IPS DF 19.7 (cell line): ENCODE measurements around the gene SLC25A26.
"Not testable (repeated sequence)": the region's sequence is repeated elsewhere in the genome, so short reads cannot be mapped to it uniquely, and the experiment has no call there.

Source experiments
- DNase-seq: peaks from one replicate; pipeline ENCODE4 v3.0.0-alpha.2; 2013; ENCODE audit warnings: low read depth, low spot score

SLC25A26 gene

DNA sequence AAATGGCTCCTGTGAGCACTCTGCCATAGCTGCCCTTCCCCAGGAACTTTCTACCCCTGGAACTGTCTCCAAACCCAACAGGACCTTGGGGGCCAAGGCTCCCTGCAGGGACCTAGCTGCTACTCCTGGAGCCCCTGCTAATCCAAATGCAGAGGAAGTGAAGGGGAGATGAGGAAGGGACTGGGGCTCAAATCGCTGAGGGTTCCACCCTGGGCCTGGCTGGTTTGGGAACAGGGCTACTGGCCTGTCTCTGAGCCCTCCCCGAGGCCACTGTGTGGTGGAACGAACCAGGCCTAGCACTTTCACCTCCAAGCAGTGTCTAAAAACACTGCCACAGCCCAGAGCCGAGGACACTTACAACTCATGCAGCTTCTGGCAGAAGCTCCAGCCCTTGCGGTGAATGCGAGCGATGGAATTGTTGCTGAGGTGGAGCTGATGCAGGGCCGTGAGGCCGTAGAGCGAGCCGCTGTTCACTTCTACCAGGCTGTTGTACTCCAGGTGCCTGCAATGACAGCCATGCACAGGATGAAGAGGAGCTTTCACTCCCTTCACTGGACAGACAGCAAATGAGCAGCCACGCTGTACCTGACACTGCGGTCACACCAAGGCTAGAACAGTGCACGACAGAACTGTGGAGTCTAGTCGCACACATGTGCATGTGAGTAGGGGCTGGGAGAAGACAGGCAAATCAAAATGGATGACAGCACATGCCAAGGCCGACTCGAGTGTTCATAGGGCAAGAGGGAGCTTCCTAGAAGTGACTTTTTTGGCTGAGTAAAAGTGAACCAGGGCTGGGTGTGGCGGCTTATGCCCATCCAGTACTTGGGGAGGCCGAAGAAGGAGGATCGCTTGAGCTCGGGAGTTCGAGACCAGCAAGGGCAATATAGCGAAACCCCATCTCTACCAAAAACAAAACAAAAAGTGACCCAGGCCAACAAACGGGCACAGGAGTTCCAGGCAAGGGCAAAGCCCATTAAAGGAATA, 189.3 kb downstream of the SLC25A26 start:
- no peak for DNase-seq

DNA sequence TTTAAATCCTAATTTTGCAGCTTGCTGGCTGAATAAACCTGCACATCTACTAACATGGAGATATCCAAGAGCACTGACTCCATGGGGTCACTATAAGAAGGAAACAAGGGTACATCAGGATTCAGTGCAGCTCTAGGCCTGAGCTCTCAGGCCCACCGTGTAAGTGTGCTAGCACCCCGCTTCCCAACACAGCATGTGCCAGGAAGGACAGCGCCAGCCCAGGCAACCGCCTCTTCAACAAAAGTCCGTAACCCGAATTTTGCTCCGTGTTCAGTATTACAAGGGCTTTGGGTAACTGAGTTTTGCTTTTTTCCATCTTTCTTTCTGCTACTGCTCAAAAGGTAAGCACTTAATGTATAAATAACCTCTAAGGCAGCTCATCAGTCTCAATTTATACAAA, 190.2 kb downstream of the SLC25A26 start:
- no peak for DNase-seq

DNA sequence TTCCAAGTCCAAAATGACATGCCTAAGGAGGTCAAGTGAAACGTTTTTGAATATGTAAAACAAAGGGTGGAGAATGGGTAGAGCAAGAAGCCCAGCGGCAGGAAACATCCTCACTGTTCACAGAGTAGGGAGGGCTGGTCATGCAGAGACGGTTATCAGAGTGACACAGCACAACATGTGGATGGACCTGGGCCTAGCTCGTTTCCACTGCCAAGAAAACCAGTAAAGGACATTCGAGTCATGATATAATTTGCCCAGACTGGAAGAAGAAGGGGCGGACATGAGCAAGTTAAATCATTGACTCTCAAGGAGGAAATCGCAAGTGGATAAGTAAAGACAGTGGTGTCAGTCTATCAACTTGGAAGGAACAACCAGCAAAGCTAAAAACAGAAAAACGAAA, 190.7 kb downstream of the SLC25A26 start:
- no peak for DNase-seq

DNA sequence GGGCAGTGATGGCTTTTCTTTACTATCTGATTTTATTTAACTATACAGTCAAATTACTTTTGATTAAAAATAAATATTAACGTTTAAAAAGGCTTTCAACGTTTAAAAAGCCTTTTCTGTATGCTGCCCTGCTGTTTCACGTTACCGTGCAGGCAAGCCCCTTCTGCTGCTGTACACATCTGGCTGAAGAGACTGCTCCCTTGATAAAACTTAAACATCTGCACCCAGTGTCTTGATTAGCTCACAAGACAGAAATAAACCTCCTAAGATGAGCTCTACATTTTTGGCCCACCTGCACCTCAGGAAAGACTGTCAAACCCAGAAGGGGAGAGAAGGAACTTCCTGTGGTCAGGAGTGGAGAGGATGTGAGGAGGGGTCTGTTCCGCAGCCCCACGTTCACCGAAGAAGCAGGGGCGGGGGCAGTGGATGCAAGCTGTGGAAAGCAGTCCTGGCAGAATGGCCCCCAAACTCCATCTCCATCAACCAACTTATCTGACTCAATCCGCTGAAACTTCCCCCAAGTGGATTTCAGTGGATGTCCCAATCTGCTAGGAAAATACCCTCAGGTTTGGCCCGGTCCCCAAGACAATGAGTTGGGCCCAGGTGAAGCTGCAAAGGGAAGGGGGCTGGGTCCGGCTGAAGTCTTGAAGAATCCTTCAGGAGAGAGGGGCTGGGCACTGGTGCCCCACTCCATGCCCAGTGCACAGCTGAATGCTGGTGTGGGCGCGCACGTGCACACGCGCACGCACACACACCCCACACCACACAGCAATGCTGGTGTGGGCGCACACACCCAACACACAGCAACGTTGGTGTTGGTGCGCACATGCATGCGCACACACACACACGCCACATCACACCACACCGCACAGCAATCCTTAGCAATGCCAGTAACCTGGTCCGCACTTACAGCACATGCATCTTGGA, 191.4 kb downstream of the SLC25A26 start:
- no peak for DNase-seq

DNA sequence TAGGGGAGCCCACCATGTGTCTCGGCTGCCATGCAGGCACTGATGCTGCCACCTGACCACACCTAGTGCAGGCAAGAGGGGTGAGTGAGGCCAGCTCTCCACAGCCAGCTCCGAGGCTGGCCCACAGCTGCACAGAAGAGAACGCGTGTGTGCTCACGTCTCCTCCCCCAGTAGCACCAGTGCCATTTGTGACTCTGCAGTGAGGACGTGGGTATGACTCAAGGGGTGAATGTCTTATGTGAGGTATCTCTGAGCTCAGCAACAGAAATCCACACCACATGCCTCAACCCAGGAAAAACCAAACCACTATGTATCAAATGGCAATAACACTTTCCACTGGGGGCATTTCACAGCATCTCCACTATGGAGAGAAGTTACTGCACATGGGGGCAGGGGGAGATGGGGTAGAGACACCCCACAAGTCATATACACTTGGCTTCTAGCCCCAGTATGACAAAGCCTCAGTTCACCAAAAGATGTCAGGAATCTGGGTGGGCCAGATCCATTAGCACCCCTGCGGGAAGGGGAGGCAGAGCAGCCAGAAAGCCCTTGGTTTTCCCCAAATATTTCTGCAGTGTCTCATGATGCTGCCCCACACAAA, 192.4 kb downstream of the SLC25A26 start:
- no peak for DNase-seq

DNA sequence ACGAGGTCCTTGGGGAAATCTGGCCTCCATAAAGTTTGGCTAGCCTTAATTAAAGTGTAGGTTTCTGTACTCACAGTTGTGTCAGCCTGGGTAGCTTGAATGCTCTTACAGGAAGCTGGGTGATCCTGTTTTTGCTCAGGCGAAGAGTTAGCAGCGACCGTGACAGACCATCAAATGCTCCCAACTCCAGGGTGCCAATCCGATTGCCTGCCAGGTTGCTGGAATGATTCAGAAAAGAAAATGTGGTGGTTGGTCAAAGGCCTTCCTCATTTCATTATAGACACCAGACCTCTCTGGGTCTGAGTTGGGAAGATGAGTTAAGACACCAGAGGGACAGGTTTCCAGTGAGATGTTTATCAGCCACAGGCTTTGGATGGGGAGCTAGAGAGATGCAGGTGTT, 194.0 kb downstream of the SLC25A26 start:
- DNase-seq: no peak

DNA sequence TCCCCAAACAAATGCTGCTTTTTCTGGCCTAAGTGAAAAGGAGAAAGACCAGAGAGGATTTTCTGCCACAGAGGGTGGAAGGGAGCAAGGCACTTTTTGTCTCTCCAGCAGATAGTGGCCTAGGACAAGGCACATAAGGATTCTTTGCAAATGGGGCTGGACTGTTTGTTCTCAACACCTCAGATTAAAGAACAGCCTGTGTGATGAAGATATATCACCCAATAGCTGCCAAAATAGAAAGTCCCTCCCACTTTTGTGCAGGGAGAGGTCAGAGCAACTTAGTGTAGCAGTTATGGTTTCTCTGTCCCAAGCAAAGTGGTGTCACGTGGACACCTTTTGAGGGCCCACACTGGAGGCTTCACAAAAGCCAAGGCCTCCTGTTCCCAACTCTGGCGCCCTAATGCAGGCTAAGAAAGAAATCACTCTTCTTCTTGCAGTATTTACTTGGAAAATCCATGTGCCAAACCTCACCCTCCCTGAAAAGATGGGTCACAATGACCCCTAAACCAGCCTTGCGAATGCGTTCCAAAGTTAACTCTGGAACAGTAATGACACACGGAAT, 195.1 kb downstream of the SLC25A26 start:
- DNase-seq: no peak

DNA sequence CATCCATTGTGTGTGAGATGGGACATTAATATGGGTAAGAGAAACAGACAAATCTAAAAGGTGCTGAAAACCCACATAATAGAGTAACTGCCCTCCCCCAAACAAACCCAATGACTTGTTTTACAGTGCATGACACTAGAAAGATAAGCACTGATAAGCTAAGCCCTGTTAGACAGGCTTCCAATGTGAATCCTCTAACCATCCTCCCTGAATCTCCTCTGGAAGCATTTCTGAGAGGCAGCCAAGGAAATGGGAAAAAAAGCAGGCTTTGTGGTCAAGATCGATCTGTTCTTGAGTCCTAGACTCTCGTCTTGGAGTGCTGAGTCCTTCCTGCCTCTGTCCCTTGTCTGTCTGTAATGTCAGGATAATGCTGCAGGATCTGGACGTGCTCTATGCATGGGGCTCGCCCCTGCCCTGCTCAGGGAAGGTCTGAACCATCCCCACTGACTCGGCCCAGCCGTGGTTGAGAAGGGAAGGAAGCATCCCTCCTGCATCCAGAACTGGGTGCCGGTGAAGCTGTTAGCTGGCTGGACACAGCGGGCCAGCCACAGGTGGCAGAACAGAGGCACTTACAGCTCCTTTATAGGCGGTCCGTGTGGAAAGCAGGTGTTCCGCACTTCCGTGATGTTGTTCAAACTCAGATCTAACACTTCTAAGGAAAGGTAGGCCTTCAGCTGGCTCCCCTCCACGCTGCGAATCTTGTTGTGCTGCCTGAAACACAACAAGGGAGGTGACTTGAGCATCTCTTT, 195.9 kb downstream of the SLC25A26 start:
- no peak for DNase-seq

DNA sequence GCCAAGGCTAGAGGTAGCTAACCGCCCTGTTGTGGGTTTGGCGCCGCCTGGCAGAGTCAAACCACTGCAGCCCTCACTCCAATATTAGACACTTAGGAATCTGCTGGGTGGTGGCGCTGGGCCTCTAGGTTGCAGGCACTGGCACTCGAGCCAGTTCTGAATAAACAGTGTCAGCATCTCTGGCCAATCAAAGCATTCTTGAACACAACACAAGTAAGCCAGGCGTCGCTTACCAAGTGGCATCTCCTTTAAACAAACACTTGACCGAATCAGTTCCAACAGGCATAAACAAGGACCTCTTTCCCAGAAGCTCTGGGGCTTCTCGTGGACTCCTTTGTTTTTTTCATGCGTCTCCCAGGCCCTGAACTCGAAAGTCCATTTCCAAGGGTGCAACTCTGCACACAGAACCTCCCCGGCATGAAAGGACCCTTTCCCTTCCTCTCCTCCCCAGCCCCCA, 197.7 kb downstream of the SLC25A26 start:
- DNase-seq: no peak

DNA sequence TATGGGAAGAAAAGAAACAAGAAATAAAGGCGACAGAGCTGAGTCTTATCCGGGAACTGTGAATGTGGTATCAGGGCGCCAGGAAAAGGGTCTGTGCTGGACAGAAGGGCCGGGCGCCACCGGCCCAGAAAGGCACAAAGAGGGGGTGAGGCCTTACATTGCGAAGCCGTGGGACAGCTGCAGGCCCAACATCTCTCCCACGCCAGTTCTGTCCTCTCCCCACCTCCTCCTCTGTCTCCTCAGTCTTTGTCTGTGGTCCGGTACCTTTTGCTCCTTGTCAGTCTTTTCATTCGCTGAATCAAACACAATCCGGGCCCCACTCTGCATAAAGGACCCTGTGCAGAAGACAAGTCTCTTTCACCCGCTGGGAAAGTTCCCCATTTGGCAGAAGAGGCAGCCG, 198.2 kb downstream of the SLC25A26 start:
- DNase-seq: no peak

DNA sequence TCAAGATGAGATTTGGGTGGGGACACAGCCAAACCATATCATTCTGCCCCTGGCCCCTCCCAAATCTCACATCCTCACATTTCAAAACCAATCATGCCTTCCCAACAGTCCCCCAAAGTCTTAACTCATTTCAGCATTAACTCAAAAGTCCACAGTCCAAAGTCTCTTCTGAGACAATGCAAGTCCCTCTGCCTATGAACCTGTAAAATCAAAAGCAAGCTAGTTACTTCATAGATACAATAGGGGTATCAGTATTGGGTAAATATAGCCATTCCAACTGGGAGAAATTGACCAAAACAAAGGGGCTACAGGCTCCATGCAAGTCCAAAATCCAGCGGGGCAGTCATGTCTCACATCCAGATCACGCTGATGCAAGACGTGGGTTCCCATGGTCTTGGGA, 200.3 kb downstream of the SLC25A26 start:
- DNase-seq: not testable (repeated sequence)

DNA sequence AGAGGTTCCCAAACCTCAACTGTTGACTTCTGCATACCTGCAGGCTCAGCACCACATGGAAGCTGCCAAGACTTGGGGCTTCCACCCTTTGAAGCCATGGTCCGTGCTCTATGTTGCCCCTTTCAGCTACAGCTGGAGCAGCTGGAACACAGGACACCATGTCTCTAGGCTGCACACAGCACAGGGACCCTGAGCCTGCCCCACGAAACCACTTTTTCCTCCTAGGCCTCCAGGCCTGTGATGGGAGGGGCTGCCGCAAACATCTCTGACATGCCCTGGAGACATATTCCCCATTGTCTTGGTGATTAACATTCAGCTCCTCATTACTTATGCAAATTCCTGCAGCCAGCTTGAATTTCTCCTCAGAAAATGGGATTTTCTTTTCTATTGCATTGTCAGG, 201.1 kb downstream of the SLC25A26 start:
- DNase-seq: not testable (repeated sequence)

DNA sequence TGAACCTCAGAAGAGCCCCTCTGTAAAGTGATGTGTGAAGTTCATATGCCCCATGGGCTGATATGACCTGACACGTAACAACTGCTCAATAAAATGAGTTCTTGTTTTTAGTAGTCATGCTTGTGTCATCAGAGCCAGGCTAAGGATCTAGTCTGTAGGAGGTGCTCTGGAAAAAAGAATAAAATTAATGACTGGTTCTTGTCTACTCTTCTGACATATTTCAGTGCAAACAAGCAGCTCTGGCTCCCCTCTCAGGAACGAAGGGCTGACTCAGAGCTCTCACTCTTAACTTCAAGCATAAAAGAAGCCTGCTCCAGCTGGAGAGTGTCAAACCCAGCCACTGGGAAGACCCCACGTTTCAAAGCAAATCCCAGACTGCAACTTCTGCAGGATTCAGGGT, 203.0 kb downstream of the SLC25A26 start:
- DNase-seq: no peak

DNA sequence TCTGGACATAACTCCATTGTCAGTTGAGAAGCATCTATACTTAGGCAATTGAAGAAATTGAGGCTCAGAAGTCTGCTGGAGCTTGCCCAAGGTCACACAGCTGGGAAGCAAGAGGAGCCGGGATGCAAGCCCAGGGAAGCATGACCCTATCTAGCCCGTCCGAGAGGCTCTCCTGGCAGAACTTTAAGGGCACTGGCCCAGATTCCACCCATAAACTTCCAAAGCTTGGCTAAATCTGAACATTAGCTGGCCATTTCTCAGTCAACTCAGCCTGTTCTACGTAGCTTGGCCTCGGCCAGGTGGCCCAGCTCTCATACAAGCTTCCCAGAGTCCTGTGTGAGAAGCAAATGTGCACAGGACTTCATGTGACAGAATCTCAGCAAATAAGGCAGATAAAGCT, 204.2 kb downstream of the SLC25A26 start:
- no peak for DNase-seq

DNA sequence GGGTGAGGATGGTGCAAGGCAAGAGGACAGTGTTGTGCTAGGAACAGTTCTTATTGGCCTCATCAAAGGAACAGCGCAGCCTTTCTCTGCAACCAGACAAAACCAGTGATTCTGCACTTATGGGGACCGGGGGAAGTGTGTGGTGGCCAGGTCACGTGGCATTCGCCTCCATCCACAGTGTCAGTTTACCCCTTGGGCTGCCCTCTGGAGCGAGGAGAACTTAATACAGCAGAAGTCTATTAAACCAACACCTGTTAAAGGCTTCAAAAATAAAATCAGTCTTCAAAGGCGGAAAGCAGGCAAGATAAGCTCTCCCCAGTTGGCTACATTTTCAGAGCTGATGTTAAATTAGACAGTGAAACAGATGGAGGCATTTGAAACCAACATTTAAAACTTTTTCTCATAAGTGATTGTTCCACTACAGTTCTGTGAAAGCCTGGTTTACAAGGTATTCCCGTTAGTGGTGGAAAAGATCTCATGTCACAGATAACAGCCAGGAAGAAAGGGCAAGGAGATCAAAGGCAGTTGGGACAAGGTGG, 204.8 kb downstream of the SLC25A26 start:
- DNase-seq: no peak

DNA sequence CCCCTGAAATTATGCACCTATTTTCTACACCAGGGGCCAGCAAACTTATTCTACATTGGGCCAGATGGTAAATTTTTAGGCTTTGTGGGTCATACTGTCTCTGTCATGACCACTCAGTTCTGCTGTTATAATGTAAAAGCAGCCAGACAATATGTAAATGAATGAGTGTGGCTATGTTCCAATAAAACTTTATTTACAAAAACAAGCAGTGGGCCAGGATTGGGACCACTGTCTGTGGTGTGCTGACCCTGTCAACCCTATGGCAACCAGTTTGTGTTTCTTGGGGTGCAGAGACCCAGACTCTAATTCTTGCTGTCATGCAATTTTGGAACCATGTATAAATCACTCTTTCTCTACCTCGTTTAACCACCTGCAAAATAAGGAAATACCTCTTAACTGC, 205.3 kb downstream of the SLC25A26 start:
- DNase-seq: no peak

DNA sequence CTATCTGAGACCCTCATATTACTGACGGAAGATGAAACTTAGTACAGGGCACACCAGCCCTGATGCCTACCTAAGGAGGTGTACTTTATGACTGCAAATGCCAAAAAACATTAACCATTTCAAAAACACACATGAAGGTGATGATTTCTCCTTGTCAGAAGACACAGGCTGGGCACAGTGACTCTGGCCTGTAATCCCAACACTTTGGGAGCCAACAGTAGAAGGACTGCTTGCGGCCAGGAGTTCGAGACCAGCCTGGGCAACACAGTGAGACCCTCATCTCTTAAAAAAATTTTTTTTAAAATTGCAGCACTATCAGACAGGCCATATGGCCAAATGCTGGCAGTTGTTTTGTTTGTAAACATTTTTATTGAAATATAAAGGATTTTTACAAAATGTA, 206.6 kb downstream of the SLC25A26 start:
- no peak for DNase-seq

DNA sequence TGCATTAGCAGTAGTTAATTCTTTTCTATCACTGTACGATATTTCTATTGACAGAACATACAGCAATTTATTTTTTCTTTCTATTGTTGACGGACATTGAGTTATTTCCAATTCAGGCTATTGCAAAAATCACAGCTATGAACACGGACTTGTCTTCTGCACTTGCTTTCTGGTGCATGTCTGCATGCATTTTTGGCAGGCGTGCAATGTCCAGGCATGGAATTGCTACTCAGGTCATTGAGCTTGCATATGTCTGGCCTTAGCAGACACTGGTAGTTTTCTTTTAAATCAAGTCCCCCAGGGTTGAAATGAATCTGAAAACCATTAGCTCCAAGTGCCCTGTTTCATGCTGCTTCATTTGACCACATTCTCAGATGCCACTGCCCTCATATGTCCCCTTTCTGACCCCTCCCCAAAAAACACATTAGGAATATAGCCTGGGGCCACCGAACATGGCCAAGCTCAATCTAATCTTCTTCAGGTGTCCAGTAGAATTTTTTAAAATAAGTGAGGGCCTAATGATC, 207.2 kb downstream of the SLC25A26 start:
- DNase-seq: no peak
